Gastrocnemius medialis (tissue), 4 donors: ENCODE results near the gene RPL19.

ENCODE experiments used
- CTCF ChIP-seq, 5 experiments: fragments of 450-650 bp in 3 of 5; fragments of 200-600 bp in 2 of 5; sonication (generic) in 2 of 5; IDR thresholded peaks in 4 of 5; conservative IDR thresholded peaks in 1 of 5; 1 replicate in 4 of 5; 2 replicates in 1 of 5; pipeline ENCODE4 v1.5.1; 2016 to 2019; ENCODE audit warnings: antibody characterized with exemption in 5 of 5, mild to moderate bottlenecking in 3 of 5, moderate library complexity in 3 of 5
- POLR2A ChIP-seq, 2 donors: fragments of 450-650 bp; IDR thresholded peaks; one replicate each; pipeline ENCODE4 v1.6.1; 2017; ENCODE audit warnings: antibody characterized with exemption in 2 of 2, mild to moderate bottlenecking in 2 of 2, moderate library complexity in 2 of 2

GRCh38 chr17:39165841-39166349 is 34.2 kb upstream of the RPL19 start, which contains the start of gene ARL5C:
- TF ChIP-seq CTCF (IDR thresholded peaks at IDR 0.05 in 4 of 5, conservative IDR thresholded peaks at IDR 0.05 in 1 of 5) (no peak), POLR2A (IDR thresholded peaks at IDR 0.05) (no peak)
